Cardiac septum (tissue), 1 donor: ENCODE results near the gene IPO4. TPM values are rescaled to one million over a fixed set of nuclear protein-coding genes. Genes with fewer than 3 reads are reported as not detected.
"Not testable (repeated sequence)": the region's sequence is repeated elsewhere in the genome, so short reads cannot be mapped to it uniquely, and the experiment has no call there.

ENCODE experiments used
- DNase-seq: peaks from one replicate; pipeline ENCODE4 v3.0.0-alpha.2; 2020; ENCODE audit warnings: low spot score
- intact Hi-C: fragments of 100-400 bp; cut with DNase I; formaldehyde crosslinking; loops from one replicate; pipeline ENCODE4 v1.14.0; 2022
- total RNA-seq: library from RNA; stranded (reverse); fragmentation: NEBNext Ultra II Directional; extraction: Animal tissue kit (Norgen Biotek cat#: 25700); gene quantifications from one replicate; pipeline ENCODE4 v1.2.1, GENCODE V29; 2021
- donor health status: DM: no; HTN: no; CAD: no.

Gene IPO4
- total RNA-seq, 1 donor from 2014 or later: 15.7 TPM

DNA sequence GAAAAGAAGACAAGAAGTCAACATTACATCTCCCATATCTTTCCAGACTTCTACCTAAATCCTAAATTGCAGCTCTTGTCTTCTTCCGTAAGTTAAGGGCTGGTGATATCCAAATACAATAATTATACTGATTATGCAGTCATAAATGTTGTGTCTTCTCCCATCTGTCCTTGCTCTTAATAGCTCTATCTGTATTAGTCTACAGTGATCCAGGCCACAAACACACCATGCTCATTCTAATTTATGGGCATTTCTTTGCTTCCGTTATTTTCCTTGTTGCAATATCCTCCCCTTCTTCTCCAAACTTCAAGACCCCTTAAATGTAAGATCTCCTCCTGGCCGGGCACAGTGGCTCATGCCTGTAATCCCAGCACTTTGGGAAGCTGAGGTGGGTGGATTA is 30.9 kb upstream of the IPO4 start:
- intact Hi-C loops: no loop called here

GRCh38 chr14:24219080-24219479 is 30.5 kb upstream of the IPO4 start:
- no peak for DNase-seq
- intact Hi-C loops: no loop called here

More for the DNA sequence above, 30.9 kb upstream of the IPO4 start:
- DNase-seq: no peak

DNA sequence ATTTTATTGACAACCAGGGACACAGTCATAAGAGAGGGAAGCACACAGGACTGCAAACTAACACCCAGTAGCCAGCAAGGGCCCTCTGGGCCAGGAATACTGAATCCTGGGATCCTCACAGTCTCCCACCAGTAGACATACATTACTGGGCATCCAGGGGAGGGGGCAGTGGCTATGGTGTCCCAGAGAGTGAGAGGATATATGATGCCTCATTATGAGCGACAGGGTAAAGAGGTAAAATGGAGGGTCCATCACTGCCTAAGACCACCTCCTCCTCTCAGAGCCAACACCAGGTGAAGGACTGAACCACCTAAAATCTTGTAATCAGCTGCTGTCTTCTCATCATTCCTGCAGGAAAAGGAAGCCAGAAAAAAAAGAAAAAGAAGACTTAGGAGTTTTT is 28.3 kb upstream of the IPO4 start:
- DNase-seq, intact Hi-C loops: not testable (repeated sequence)

DNA sequence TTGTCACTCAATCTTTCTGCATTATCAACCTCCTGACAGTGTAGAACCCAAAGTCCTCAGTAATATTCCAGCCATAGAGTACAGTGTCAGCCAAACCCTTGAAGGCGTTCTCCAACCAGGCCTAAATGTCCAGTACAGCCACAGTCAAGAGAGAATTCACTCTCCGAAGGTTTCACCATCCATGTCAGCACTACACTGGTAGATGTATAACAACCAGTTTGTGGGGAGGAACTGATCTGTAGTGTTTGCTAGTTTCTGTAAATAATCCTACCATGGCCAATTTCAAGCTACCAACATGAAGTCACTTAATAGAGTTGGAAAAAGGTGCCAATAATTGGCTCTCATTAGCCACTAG is 27.7 kb upstream of the IPO4 start:
- intact Hi-C loops: no loop called here
- no peak for DNase-seq

GRCh38 chr14:24215495-24216344 is 27.1 kb upstream of the IPO4 start, which contains the start of gene MDP1:
Gene MDP1 (minus strand): TSS chr14:24216066. CDS start chr14:24215955, 111 bp downstream.
- intact Hi-C loops: loop anchor here (2.0 kb wide), 1 partner anchor 25 kb away; no protein-coding TSS in a partner anchor
- peak; percentile 93 for DNase-seq

DNA sequence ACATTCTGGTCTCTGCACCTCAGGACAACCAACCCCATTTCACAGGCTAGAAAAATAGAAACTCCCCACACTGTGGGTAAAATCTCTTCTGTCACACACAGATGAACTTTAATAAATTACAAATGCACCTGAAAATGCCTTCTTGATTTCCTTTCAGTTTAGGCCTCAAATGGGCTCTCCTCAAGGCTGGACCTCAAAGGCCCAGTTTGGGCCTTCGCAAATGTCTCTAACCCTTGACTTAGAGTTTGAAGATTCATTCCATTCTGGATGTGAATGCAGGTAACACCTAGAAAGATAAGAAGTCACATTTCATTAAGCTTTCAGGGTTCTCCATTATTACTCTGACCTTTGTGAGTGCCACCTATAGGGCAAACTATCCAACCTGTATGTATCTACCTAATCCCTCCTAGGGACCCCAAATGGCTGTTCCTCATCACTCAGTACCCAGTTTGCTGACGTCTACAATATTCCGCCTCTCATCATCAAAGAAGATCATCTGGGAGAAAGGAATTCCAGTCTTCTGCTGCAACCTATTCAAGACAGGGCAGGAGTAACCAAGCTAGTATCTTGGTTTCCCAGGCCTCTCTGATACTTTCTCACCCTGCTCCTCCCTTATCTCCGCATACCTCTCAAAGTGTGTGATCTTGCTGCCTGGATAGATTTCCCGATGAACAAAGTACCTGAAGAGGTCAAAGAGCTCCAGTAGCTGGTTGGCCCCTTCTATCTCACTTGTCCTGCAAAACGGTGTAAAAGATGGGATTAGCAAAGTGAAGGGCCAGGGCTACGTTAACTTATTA is 25.4 kb upstream of the IPO4 start:
- intact Hi-C loops: loop anchor here (2.0 kb wide), 2 partner anchors 19 to 27 kb away; partner anchors contain the start of gene TM9SF1
- no peak for DNase-seq

- peak; percentile 96 for DNase-seq
- intact Hi-C loops: loop anchor here (2.0 kb wide), 1 partner anchor 18 kb away; the partner anchor contains the start of gene TM9SF1
Observed at GRCh38 chr14:24212924-24213865, 24.6 kb upstream of the IPO4 start, which contains the start of gene CHMP4A. Gene CHMP4A (minus strand): TSS chr14:24213488. CDS start chr14:24213439, 49 bp downstream.

- intact Hi-C loops: no loop called here
- no peak for DNase-seq
Observed at GRCh38 chr14:24211311-24211710, 22.7 kb upstream of the IPO4 start.

DNA sequence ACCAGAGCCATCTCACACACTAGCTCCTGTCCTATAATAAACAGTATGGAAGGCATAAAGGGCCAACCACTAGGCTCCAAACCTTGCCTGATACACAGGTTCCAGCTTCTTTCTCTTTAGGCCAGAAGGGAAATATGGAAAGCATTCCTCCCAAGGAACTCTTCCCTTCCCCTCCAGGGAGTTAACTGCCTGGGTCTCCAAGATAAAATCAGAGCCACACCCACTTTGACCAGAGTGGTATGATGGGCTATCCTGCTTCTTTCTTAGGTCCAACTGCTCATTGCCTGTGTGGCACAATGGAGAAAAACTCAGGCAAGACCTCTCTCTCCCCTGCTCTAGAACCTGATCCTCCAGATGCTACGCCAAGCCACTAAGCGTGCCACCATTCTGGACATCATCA is 19.0 kb upstream of the IPO4 start:
- intact Hi-C loops: no loop called here
- DNase-seq: no peak

DNA sequence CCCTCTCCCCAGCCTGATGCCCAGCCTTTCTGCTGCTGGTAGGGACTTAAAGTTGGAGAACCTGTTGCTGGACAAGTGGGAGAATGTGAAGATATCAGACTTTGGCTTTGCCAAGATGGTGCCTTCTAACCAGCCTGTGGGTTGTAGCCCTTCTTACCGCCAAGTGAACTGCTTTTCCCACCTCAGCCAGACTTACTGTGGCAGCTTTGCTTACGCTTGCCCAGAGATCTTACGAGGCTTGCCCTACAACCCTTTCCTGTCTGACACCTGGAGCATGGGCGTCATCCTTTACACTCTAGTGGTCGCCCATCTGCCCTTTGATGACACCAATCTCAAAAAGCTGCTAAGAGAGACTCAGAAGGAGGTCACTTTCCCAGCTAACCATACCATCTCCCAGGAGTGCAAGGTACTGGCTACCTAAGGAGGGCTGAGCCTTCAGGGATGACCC is 18.5 kb upstream of the IPO4 start:
- intact Hi-C loops: no loop called here

DNA sequence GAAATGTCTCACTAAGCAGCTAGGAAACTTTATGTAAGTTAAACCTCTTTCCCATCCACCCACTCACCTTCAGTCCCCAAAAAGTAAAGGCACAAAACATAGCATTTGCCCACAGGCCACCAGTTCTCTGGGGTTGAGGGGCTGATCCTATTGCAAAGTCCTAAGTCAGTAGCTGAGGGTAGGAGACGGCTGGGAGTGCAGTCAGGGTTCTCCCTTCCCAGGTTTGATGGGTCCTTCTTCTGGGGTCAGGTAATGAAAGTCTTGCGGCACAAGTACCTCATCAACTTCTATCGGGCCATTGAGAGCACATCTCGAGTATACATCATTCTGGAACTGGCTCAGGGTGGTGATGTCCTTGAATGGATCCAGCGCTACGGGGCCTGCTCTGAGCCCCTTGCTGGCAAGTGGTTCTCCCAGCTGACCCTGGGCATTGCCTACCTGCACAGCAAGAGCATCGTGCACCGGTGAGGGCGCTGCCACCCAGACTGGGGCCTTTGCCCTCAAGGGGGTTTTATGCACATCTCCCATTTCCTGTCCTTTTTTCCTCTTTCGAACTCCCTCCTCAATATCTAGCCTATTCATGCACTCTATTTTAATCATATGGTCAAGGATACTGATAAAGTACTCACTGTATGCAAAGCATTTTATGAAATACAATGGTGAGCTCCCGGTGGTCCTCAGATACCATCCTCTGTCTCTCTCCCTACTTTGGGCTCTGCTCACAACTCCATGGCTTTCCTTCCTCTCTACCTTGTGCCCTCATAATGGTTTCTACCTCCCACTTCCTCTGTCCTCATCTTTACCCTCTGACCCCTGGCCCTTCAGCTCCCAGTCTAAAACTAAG is 17.9 kb upstream of the IPO4 start:
- intact Hi-C loops: no loop called here
- no peak for DNase-seq

More for the DNA sequence above, 18.5 kb upstream of the IPO4 start:
- DNase-seq: no peak

DNA sequence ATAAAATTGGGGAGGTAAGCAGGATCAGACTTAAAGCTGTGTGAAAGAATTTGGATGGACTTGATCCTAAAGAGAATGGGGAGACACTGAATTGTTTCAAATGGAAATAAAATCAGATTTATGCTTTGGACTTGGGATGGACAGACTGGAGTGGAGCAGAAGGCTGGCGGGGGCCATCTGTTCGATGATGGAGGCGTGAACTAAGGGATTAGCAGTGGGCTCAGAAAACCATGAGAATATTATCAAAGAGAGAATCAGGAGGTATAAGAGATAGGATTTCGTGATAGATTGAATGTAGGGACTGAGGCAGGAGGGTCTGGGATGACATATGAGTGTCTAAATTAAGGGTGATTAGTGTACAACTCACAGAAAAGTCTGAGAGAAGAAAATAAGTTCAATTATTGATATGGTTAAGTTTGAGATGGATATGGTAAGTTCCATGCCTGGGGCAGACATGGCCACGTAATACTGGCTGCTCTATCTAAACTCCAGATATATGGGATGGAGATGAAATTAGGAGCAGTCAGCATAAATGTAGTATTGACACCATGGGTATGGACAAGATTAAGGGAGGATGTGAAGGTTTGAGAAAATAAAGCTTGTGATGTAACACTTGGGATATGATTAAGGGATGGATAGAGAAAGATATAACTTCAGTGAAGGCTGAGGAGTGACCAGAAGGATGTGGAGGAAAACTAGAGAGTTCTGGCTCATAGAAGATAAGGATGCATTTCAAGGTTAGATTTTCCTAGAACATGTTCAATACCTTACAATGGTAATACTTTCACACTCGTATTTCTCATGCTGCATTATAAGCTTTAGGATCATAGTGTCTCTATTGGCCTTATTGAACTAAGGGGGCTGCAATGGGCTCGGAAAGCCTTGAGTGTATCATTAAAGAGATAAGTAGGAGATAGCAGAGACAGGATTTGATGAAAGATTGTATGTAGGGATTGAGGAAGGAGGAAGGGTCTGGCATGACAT is 15.8 kb upstream of the IPO4 start:
- DNase-seq: no peak
- intact Hi-C loops: no loop called here

DNA sequence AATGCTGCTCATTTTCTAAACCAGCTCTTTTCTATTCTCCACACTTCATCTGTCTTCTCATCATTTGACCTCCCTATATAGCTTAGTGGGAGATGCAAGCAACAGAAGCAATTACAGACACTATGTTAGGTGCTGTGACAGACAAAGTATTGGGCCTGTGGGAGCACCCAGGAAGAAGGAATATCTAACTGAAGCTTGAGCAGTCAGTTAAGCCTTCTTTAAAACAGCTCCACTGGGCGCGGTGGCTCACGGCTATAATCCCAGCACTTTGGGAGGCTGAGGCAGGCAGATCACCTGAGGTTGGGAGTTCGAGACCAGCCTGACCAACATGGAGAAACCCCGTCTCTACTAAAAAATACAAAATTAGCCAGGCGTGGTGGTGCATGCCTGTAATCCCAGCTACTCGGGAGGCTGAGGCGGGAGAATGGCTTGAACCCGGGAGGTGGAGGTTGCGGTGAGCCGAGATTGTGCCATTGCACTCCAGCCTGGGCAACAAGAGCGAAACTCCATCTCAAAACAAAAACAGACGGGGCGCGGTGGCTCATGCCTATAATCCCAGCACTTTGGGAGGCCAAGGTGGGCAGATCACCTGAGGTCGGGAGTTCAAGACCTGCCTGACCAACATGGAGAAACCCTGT is 14.8 kb upstream of the IPO4 start:
- intact Hi-C loops, DNase-seq: not testable (repeated sequence)

GRCh38 chr14:24202538-24202937 is 13.9 kb upstream of the IPO4 start:
- DNase-seq, intact Hi-C loops: not testable (repeated sequence)

DNA sequence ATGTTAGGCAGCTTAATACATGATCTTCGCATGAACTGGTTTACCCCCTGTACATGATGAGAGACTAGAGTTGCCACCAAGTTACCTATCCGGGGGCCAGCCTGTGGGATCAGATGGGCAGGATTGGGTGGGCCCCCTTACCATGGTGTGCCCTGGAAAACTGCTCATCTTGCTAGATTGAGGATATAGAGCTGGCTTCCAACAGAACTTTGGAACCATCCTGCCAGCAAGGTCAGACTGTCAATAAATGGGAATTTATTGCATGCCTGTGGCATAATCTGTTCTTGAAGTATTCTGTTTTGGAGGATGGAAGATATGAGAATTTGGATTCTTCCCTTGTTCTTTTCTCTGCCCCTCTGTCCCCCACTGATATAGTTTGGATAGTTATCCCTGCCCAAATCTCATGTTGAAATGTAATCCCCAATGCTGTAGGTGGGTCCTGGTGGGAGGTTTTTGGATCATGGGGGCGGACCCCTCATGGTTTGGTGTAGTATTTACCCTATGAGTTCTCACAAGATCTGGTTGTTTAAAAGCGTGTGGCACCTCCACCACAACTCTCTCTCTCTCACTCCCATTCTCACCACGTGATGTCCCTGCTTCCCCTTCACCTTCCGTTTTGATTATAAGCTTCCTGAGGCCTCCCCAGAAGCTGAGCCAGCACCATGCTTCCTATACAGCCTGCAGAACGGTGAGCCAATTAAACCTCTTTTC is 10.4 kb upstream of the IPO4 start:
- no peak for DNase-seq
- intact Hi-C loops: loop anchor here (5.0 kb wide), 1 partner anchor 57 kb away; the partner anchor contains the start of gene EMC9

- intact Hi-C loops: loop anchor here (5.0 kb wide), 1 partner anchor 55 kb away; the partner anchor contains the start of gene EMC9
- no peak for DNase-seq
Observed at GRCh38 chr14:24197056-24197450, 8.4 kb upstream of the IPO4 start.
